Midbrain (tissue), 1 donor: ENCODE results near the gene ZNF581.

Experiments
- DNase-seq: peaks from one replicate; lab custom pipeline; 2025; lab: John Stamatoyannopoulos, UW

ZNF581 gene

GRCh38 chr19:55648585-55649267, 5.3 kb downstream of the ZNF581 start:
- no peak for DNase-seq

GRCh38 chr19:55649268-55650125, 6.0 kb downstream of the ZNF581 start:
- no peak for DNase-seq

GRCh38 chr19:55650126-55650557, 6.7 kb downstream of the ZNF581 start:
- DNase-seq: no peak

DNA sequence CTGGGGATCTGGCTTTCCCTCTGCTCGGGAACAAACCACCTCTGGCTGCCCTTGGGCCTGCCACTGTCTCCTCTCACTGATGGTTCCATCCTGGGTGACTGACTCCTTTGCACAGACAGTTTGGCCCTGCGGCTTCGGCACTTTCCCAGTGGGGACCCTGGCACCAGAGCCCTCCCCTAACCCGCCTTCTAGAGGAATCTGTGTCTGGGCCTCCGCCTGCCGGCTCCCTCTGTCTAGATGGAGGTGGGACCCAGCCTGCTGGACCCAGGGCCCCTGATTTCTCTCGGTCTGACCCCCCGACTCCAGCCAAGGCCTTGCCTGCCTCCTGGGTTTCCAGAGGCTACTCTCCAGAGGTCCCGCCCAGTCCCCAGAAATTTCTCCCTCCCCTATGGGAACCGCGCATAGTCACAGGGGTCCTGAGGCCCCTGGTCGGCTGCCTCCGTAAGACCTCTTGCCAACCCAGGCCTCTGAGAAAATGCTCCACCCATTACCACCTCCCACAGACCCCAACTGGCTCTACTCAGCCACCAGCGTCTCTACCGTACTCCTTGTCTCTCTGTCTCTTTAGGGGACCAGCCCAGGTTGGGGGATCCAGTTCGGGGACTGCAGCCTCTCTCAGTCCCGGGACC, 7.3 kb downstream of the ZNF581 start:
- no peak for DNase-seq

GRCh38 chr19:55651236-55651635, 7.8 kb downstream of the ZNF581 start:
- no peak for DNase-seq

DNA sequence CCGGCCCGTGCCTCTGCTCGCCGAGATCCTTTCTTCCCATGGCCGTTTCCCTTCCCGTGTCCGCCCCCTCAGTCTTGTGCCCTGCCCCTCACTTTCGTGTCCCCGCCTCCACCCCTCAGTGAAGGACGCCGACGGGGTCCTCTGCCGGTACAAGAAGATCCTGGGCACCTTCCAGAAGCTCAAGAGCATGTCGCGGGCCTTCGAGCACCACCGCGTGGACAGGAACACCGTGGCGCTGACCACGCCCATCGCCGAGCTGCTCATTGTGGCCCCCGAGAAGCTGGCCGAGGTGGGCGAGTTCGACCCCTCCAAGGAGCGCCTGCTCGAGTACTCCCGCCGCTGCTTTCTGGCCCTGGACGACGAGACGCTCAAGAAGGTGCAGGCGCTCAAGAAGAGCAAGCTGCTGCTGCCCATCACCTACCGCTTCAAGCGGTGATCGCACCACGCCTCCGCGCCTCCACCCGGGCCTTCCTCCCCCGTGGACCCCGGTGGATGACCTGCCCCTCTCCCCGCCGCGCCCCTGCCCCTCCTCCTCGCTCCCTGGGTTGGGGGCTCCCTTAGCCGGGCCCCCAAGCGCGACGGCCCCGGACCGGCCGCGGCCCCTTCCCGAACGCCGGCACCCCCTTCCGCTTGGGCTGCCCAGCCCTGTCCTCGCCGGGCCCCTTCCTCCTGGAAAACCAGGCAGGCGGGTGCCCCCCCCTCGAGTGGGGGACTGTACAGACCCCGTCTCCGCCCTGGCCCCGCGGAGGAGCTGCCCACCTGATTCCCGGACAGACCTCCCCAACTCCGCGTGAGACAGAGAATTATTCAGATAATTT, 9.1 kb downstream of the ZNF581 start:
- DNase-seq: no peak

DNA sequence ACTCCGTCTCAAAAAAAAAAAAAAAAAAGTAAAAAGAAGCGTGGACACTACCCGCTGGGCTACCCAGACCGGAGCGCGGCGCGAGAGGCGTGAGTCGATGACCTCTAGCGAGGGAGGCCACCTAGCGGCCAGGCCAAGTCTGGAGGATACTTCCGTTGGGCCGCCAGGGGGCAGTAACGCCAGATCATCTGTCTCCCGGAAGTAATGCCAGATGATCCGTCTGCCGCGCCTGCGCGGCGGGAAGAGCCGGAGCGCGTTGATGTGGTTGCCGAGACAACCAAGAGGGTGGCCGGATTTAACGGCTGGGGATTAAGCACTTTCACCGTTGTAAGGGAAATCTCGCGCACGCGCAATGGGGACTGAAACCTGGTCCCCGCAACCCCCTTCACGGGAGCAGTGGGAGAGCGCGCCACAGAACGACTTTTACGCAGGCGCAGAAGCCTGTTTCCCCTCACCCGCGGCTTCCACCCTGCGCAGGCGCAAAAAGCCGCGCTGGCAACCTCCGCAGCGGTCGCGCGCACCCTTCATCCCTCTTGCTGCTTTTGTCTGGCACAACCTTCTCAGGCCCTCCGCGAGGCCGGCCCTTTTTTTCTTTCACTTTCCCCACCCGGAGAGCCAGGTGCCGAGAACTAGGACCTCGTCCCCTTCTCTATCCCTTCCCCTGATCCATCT, 10.3 kb downstream of the ZNF581 start:
- DNase-seq: peak; percentile 98

GRCh38 chr19:55654323-55654867, 10.9 kb downstream of the ZNF581 start:
- peak; percentile 98 for DNase-seq

GRCh38 chr19:55654868-55655647, 11.6 kb downstream of the ZNF581 start, which contains the start of gene U2AF2:
U2AF2 (plus strand) TSS chr19:55655035; CDS start chr19:55655105, 70 bp downstream.
- DNase-seq: peak; percentile 96

DNA sequence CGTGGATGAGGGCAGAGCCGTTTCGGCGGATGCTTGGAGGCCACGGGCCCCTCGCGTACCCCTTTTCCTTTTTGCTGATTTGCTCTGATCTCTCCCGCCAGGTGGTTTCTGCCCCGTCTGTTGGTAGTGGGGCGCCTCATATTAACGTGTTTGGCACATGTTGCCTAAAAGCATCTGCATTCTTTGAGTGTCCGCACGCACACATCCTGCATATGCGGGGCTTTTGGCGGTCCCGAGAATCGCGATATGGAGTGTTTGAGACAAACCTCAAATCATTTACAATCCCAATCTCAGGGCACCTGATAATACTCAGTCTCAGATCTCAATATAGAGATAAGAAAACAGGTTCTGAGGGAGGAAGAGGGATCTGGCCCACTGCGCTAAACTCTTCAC, 12.2 kb downstream of the ZNF581 start:
- DNase-seq: no peak

- no peak for DNase-seq
Observed at GRCh38 chr19:55656552-55656951, 13.1 kb downstream of the ZNF581 start.

GRCh38 chr19:55656988-55657747, 13.7 kb downstream of the ZNF581 start:
- no peak for DNase-seq

DNA sequence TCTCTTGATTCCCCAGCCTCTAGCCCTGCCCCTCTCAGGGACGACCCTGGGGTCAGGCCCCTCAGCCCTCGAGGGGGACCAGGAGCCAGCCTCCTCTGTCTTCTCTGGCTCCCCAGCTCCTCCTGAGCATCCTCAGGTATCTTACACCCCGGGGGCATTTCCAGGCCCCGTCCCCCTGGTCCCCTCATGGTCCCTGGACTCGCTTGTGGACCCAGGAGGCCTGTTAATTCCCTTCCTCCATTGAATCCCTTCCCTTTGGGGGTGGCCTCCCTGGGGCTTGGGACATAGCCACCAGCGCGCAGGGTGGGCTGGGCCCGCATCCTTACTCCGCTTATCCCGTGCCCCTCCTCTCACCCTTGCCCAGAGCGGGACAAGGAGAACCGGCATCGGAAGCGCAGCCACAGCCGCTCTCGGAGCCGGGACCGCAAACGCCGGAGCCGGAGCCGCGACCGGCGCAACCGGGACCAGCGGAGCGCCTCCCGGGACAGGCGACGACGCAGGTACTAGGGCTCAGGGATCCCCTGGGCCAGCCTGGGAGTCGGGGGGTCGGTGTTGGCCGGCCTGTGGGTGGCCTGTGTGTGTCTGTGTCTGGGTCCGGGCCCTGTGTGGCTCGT, 15.5 kb downstream of the ZNF581 start:
- DNase-seq: no peak

- no peak for DNase-seq
Observed at GRCh38 chr19:55659822-55660221, 16.4 kb downstream of the ZNF581 start.

DNA sequence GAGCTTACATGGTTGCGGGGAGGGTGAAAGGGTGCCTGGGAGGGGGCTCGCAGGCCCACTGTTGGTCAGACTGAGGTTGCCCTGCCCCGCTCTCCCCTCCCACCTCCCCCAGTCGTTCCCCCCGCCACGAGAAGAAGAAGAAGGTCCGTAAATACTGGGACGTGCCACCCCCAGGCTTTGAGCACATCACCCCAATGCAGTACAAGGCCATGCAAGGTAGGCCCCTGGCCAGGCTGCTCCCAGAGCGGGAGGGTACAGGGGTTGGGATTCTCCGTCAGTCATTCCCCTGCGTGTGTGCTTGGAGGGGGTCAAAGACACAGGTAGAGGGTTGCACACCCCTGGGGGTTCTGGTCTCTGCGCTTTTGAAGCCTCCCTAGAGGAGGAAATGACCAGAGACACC, 17.0 kb downstream of the ZNF581 start:
- DNase-seq: no peak

GRCh38 chr19:55660991-55661390, 17.5 kb downstream of the ZNF581 start:
- no peak for DNase-seq

DNA sequence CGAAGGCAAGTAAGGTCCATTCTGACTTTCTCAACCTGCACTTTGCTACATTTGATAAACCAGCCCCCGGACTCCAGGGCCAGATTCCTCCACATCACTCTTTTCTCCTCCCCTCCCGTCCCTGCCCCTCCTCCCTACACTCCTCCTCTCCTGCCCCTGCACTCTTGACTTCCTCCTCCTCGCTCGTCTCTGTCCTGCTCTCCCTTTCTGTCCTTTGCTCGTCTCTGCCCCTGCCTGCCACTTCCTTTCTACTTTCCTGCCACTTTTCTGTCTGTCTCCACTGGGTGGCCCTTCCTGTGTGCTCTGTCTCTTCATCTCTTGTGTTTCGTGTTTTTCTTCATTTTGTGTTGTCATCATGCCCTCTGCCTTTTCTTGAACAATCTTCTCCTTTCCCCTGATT, 18.4 kb downstream of the ZNF581 start:
- DNase-seq: no peak

GRCh38 chr19:55663846-55664536, 20.5 kb downstream of the ZNF581 start:
- no peak for DNase-seq
